Measurements from ENCODE around the gene MRPL46. TPM values are rescaled to one million over a fixed set of nuclear protein-coding genes. Genes with fewer than 3 reads are reported as not detected.

The MRPL46 gene
- total and polyA plus RNA-seq, 2 of the 13 experiments (the other 11 are each of a cell fraction or from before 2014, with no cell fraction given) = 62.9 to 79.2 TPM

GRCh38 chr15:88467073-88467934 is at the start of gene MRPL46, which contains the start of gene MRPS11 (continued):
- TF ChIP-seq, protein P1, sequence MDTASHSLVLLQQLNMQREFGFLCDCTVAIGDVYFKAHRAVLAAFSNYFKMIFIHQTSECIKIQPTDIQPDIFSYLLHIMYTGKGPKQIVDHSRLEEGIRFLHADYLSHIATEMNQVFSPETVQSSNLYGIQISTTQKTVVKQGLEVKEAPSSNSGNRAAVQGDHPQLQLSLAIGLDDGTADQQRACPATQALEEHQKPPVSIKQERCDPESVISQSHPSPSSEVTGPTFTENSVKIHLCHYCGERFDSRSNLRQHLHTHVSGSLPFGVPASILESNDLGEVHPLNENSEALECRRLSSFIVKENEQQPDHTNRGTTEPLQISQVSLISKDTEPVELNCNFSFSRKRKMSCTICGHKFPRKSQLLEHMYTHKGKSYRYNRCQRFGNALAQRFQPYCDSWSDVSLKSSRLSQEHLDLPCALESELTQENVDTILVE (CRISPR knock-in tag; IDR thresholded peaks at IDR 0.05) = peak; percentile 9; the same call in 1 of the 2 replicates
- TF ChIP-seq CAMTA2 (CRISPR knock-in tag; IDR thresholded peaks at IDR 0.05; ENCODE audit: borderline replicate concordance) (0 out of 2 replicates have a peak, but pooled peaks have one; percentile 66), DMAP1 (CRISPR knock-in tag; IDR thresholded peaks at IDR 0.05) (peak; percentile 73; the same call in 1 of the 2 replicates), ZNF543 (CRISPR knock-in tag; IDR thresholded peaks at IDR 0.05) (peak; percentile 69; the same call in 1 of the 2 replicates), ZBTB7A (CRISPR knock-in tag; IDR thresholded peaks at IDR 0.05) (peak; percentile 72; the same call in 1 of the 2 replicates), DNMT3B (CRISPR knock-in tag; conservative IDR thresholded peaks at IDR 0.05) (0 out of 2 replicates have a peak, but pooled peaks have one; percentile 47), GATAD1 (CRISPR knock-in tag; IDR thresholded peaks at IDR 0.05) (peak; percentile 98), ZNF160 (CRISPR knock-in tag; IDR thresholded peaks at IDR 0.05) (peak; percentile 38; the same call in 1 of the 2 replicates), MXI1 (IDR thresholded peaks at IDR 0.05; ENCODE audit: borderline replicate concordance, low read depth, low read length) (peak; percentile 81; the same call in 2 of the 3 replicates), FOXA1 (IDR thresholded peaks at IDR 0.05) (no peak), FOXA1 (CRISPR knock-in tag; IDR thresholded peaks at IDR 0.05) (no peak), ZBTB20 (CRISPR knock-in tag; IDR thresholded peaks at IDR 0.05; ENCODE audit: borderline replicate concordance, low read depth) (no peak), NFIC (IDR thresholded peaks at IDR 0.05; ENCODE audit: low read length) (peak; percentile 68; the same call in 1 of the 2 replicates), ZNF33A (CRISPR knock-in tag; IDR thresholded peaks at IDR 0.05; ENCODE audit: borderline replicate concordance) (0 out of 2 replicates have a peak, but pooled peaks have one; percentile 24), CCDC6 (CRISPR knock-in tag; IDR thresholded peaks at IDR 0.05) (peak; percentile 7; the same call in 1 of the 2 replicates), ZNF468 (CRISPR knock-in tag; IDR thresholded peaks at IDR 0.05) (0 out of 2 replicates have a peak, but pooled peaks have one; percentile 36), EED (CRISPR knock-in tag; IDR thresholded peaks at IDR 0.05) (no peak), RXRA (CRISPR knock-in tag; IDR thresholded peaks at IDR 0.05) (peak; percentile 70; the same call in 1 of the 2 replicates), MAZ (IDR thresholded peaks at IDR 0.05; ENCODE audit: borderline replicate concordance, low read depth, low read length) (no peak), MAZ (CRISPR knock-in tag; IDR thresholded peaks at IDR 0.05; ENCODE audit: low read depth) (peak; percentile 13; the same call in 1 of the 2 replicates)
- TF ChIP-seq, protein P2, sequence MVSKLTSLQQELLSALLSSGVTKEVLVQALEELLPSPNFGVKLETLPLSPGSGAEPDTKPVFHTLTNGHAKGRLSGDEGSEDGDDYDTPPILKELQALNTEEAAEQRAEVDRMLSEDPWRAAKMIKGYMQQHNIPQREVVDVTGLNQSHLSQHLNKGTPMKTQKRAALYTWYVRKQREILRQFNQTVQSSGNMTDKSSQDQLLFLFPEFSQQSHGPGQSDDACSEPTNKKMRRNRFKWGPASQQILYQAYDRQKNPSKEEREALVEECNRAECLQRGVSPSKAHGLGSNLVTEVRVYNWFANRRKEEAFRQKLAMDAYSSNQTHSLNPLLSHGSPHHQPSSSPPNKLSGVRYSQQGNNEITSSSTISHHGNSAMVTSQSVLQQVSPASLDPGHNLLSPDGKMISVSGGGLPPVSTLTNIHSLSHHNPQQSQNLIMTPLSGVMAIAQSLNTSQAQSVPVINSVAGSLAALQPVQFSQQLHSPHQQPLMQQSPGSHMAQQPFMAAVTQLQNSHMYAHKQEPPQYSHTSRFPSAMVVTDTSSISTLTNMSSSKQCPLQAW (CRISPR knock-in tag; IDR thresholded peaks at IDR 0.05) = peak; percentile 40
- TF ChIP-seq, protein P3, sequence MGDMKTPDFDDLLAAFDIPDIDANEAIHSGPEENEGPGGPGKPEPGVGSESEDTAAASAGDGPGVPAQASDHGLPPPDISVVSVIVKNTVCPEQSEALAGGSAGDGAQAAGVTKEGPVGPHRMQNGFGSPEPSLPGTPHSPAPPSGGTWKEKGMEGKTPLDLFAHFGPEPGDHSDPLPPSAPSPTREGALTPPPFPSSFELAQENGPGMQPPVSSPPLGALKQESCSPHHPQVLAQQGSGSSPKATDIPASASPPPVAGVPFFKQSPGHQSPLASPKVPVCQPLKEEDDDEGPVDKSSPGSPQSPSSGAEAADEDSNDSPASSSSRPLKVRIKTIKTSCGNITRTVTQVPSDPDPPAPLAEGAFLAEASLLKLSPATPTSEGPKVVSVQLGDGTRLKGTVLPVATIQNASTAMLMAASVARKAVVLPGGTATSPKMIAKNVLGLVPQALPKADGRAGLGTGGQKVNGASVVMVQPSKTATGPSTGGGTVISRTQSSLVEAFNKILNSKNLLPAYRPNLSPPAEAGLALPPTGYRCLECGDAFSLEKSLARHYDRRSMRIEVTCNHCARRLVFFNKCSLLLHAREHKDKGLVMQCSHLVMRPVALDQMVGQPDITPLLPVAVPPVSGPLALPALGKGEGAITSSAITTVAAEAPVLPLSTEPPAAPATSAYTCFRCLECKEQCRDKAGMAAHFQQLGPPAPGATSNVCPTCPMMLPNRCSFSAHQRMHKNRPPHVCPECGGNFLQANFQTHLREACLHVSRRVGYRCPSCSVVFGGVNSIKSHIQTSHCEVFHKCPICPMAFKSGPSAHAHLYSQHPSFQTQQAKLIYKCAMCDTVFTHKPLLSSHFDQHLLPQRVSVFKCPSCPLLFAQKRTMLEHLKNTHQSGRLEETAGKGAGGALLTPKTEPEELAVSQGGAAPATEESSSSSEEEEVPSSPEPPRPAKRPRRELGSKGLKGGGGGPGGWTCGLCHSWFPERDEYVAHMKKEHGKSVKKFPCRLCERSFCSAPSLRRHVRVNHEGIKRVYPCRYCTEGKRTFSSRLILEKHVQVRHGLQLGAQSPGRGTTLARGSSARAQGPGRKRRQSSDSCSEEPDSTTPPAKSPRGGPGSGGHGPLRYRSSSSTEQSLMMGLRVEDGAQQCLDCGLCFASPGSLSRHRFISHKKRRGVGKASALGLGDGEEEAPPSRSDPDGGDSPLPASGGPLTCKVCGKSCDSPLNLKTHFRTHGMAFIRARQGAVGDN (CRISPR knock-in tag; IDR thresholded peaks at IDR 0.05) = peak; percentile 86
